Body of pancreas (tissue), 4 donors: ENCODE data around the gene NUP37.

Experiments used
- CTCF ChIP-seq, 7 experiments: fragments of 450-650 bp in 4 of 7; fragments of 200-600 bp in 3 of 7; sonication (generic) in 3 of 7; IDR thresholded peaks; one replicate each; pipeline ENCODE4 v1.5.1; 2016 to 2019; ENCODE audit warnings: antibody characterized with exemption in 7 of 7
- POLR2A ChIP-seq, 3 donors: fragments of 450-650 bp; IDR thresholded peaks; one replicate each; pipeline ENCODE4 v1.6.1; 2016; ENCODE audit warnings: antibody characterized with exemption in 3 of 3, mild to moderate bottlenecking in 2 of 3

DNA sequence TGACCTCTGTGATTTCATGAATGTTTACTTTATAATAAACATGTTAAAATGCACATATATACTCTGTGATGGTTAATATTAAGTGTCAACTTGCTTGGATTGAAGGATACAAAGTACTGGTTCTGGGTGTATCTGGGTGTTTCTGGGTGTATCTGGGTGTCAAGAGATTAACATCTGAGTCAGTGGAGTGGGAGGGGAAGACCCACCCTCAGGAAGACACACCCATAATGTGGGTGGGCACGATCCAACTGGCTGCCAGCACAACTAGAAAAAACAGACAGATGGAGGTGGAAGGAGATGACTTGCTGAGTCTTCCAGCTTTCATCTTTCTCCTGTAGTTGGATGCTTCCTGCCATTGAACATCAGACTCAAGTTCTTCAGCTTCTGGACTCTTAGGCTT is 11.9 kb downstream of the NUP37 start:
- TF ChIP-seq CTCF (IDR thresholded peaks at IDR 0.05) (no peak), POLR2A (IDR thresholded peaks at IDR 0.05) (no peak)
